GM18861 (cell line): ENCODE measurements around the gene FOXL3.

ENCODE experiments used
- ATAC-seq: cut with Tn5 transposase; IDR thresholded peaks from one replicate; pipeline ENCODE4 v1.9.1; 2021; ENCODE audit not compliant: unreplicated experiment

FOXL3 gene

GRCh38 chr7:318878-319661 lies 29.1 kb downstream of the FOXL3 start:
- no peak for ATAC-seq

- no peak for ATAC-seq
Measured at GRCh38 chr7:320297-320696, 30.3 kb downstream of the FOXL3 start.

- no peak for ATAC-seq
Measured at GRCh38 chr7:322111-322671, 32.2 kb downstream of the FOXL3 start.

GRCh38 chr7:322708-323111 lies 32.7 kb downstream of the FOXL3 start:
- no peak for ATAC-seq

- no peak for ATAC-seq
Measured at GRCh38 chr7:323410-323809, 33.4 kb downstream of the FOXL3 start.

GRCh38 chr7:324011-324410 lies 34.0 kb downstream of the FOXL3 start:
- ATAC-seq = no peak

GRCh38 chr7:325051-325798 lies 35.3 kb downstream of the FOXL3 start:
- ATAC-seq = no peak

GRCh38 chr7:325811-326210 lies 35.8 kb downstream of the FOXL3 start:
- no peak for ATAC-seq

- no peak for ATAC-seq
Measured at GRCh38 chr7:326273-326672, 36.3 kb downstream of the FOXL3 start.

GRCh38 chr7:326809-327232 lies 36.9 kb downstream of the FOXL3 start:
- ATAC-seq = no peak

GRCh38 chr7:327233-327931 lies 37.4 kb downstream of the FOXL3 start:
- ATAC-seq = no peak

GRCh38 chr7:327991-328702 lies 38.2 kb downstream of the FOXL3 start:
- ATAC-seq = no peak

- no peak for ATAC-seq
Measured at GRCh38 chr7:329691-330281, 39.8 kb downstream of the FOXL3 start.

GRCh38 chr7:330511-331230 lies 40.7 kb downstream of the FOXL3 start:
- ATAC-seq = no peak

GRCh38 chr7:332020-332517 lies 42.1 kb downstream of the FOXL3 start:
- no peak for ATAC-seq

GRCh38 chr7:332646-333392 lies 42.8 kb downstream of the FOXL3 start:
- no peak for ATAC-seq

- ATAC-seq = no peak
Measured at GRCh38 chr7:333393-333764, 43.4 kb downstream of the FOXL3 start.

- no peak for ATAC-seq
Measured at GRCh38 chr7:334618-335357, 44.8 kb downstream of the FOXL3 start.
